AML-193 (cell line): ENCODE measurements around the gene NABP2.

Experiments used
- DNase-seq, 2 experiments: peaks; one replicate each; lab custom pipeline; 2025; lab: John Stamatoyannopoulos, UW

The NABP2 gene

GRCh38 chr12:56278905-56279304 lies 54.8 kb downstream of the NABP2 start:
- no peak for DNase-seq
